NT2/D1 (cell line): Measurements from ENCODE around the gene FAF2.

Experiments
- DNase-seq: peaks from one replicate; pipeline ENCODE4 v3.0.0-alpha.2; 2011; ENCODE audit warnings: low read depth, low spot score
- H3K27me3 ChIP-seq: 2 replicates; pipeline ENCODE4 v1.6.0; 2011; ENCODE audit warnings: mild to moderate bottlenecking; ENCODE audit not compliant: insufficient read length, insufficient read depth
- H3K36me3 ChIP-seq: 2 replicates; pipeline ENCODE4 v1.6.1; 2011; ENCODE audit warnings: mild to moderate bottlenecking, low read length, mixed read lengths; ENCODE audit not compliant: insufficient read depth, insufficient read length
- H3K4me1 ChIP-seq: 2 replicates; pipeline ENCODE4 v1.5.1; 2011; ENCODE audit not compliant: insufficient read depth, insufficient read length
- H3K4me3 ChIP-seq: 2 replicates; pipeline ENCODE4 v1.5.1; 2011; ENCODE audit warnings: low read depth; ENCODE audit not compliant: insufficient read length
- H3K9ac ChIP-seq: 2 replicates; pipeline ENCODE4 v1.6.0; 2011; ENCODE audit warnings: low read depth; ENCODE audit not compliant: insufficient read length
- H3K9me3 ChIP-seq: 2 replicates; pipeline ENCODE4 v1.5.1; 2011; ENCODE audit warnings: mild to moderate bottlenecking, low read length; ENCODE audit not compliant: insufficient read depth
- SUZ12 ChIP-seq: IDR thresholded peaks from 2 replicates; pipeline ENCODE4 v1.6.1; 2011; ENCODE audit not compliant: insufficient read length, insufficient read depth; ENCODE audit errors: extremely low read depth
- YY1 ChIP-seq: IDR thresholded peaks from 2 replicates; pipeline ENCODE4 v1.6.1; 2011; ENCODE audit not compliant: insufficient read length, insufficient read depth
- ZNF274 ChIP-seq: IDR thresholded peaks from 2 replicates; pipeline ENCODE4 v1.6.1; 2011; ENCODE audit warnings: mild to moderate bottlenecking, low read depth, low read length

FAF2 gene

DNA sequence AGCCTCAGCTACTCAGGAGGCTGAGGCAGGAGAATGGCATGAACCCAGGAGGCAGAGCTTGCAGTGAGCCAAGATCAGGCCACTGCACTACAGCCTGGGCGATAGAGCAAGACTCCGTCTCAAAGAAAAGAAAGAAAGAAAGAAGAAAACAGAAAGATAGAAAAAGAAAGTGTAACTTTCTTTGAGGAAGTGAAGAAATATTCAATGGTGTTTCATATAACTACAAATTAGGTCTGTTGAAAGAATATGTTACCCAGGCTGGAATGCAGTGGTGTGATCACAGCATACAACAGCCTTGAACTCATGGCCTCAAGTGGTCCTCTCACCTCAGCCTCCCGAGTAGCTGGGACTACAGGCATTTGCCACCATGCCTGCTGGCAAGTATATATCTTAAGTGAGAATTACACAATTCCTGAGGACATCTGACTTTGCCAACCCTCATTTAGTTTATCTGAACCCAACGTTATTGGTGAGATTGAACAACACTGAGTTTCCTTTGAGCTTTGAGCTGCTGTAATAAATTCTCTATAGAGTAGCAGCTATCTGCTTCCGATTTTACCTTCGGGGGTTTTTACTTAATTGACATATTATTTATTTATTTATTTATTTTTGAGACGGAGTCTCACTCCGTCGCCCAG lies 2.0 kb upstream of the FAF2 start:
- Histone ChIP-seq H3K4me3 (no peak overlapping the region), H3K27me3 (no peaks in the 10 kb centered on the region), H3K9ac (no peak overlapping the region), H3K36me3 (peaks cover 6% of the 10 kb centered on the region), H3K4me1 (peaks cover 3% of the 10 kb centered on the region), H3K9me3 (no peaks in the 10 kb centered on the region)
- no peak for TF ChIP-seq YY1
- DNase-seq, result no peak

DNA sequence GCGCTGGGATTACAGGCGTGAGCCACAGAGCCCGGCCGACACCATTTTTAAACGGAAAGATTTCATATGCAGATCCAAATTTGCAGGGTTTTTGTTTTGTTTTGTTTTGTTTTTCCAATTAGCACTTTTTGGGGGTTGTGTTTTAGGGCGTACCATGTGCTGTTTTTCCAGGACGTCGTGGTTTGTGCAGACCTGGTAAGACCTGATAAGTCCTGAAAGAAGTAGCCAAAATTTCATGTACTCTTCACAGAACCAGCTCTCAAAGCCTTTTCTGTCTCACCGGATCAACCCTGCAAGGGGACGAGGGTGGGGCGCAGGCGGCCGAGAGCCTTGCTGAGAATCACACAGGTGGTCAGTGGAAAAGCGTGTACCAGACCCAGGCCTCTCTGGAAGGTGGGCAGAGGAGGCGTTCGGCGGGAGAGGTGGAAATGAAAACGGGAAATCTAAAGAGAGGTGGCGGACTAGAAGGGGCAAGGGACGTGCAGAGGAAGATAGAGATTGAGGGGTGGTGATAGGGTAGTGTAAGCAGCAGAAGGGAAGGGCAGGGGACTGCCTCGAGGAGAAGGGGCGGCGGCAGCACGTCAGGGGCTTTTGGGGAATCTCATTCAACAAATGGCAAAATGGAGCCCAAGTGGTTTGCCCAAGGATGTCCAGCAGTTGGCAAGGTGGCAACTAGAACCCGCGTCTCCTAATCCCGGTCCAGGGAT lies 1.1 kb upstream of the FAF2 start:
- TF ChIP-seq ZNF274, result no peak
- H3K9me3 ChIP-seq, result no peaks in the 10 kb centered on the region
- DNase-seq, result no peak
- H3K9ac ChIP-seq, result peak overlapping the region; percentile 80
- peak overlapping the region; percentile 82 for H3K4me3 ChIP-seq
- H3K4me1 ChIP-seq, result peaks cover 2% of the 10 kb centered on the region
- H3K27me3 ChIP-seq, result no peaks in the 10 kb centered on the region
- peaks cover 6% of the 10 kb centered on the region for H3K36me3 ChIP-seq

DNA sequence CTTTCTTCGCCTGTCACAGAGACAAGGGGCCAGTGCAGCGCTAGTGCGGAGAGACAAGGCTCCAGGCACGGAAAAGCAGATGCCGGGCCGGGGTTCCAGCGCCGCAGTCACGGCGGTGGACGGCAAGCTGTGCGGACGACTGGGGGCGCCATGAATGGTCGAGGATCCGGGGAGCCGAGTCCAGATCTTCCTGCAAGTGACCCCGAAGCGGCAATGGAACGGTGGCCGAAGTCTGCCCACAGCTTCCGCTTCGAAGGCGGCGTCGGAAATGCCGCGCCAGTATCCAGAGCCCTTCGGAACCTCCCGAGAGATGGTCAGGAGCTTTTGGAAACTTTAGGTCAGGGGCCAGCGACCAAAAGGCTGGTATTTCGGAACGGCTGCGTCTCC lies 601 bp upstream of the FAF2 start:
- TF ChIP-seq ZNF274 (no peak), YY1 (no peak), SUZ12 (no peak)
- peaks cover 8% of the 10 kb centered on the region for H3K36me3 ChIP-seq
- no peaks in the 10 kb centered on the region for H3K27me3 ChIP-seq
- H3K4me1 ChIP-seq, result no peaks in the 10 kb centered on the region
- peak overlapping the region; percentile 82 for H3K4me3 ChIP-seq
- no peaks in the 10 kb centered on the region for H3K9me3 ChIP-seq
- peak; percentile 8 for DNase-seq
- H3K9ac ChIP-seq, result peak overlapping the region; percentile 80

DNA sequence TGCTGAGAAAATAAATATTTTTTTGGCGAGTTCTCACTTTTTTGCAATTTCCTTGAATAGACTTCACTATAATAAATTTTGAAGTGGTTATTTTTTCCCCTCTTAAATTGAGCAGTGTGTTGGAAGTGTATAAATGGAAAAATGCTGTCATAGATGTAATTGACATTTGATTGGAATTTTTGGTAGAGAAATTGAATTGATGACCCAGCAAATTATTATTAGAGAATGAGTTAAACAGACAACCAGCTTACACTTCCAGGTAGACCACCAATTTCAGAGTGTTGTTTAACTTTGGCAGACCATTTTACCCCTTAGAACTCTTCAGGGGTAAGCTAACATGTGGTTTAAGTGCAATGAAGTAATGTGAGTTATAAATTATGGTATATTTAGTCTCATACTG lies 1.9 kb downstream of the FAF2 start:
- H3K9ac ChIP-seq, result no peak overlapping the region
- DNase-seq, result no peak
- no peak overlapping the region for H3K4me3 ChIP-seq
- H3K4me1 ChIP-seq, result no peaks in the 10 kb centered on the region
- no peaks in the 10 kb centered on the region for H3K9me3 ChIP-seq
- H3K36me3 ChIP-seq, result peaks cover 24% of the 10 kb centered on the region
- TF ChIP-seq YY1 (no peak), ZNF274 (no peak), SUZ12 (no peak)
- H3K27me3 ChIP-seq, result no peaks in the 10 kb centered on the region

DNA sequence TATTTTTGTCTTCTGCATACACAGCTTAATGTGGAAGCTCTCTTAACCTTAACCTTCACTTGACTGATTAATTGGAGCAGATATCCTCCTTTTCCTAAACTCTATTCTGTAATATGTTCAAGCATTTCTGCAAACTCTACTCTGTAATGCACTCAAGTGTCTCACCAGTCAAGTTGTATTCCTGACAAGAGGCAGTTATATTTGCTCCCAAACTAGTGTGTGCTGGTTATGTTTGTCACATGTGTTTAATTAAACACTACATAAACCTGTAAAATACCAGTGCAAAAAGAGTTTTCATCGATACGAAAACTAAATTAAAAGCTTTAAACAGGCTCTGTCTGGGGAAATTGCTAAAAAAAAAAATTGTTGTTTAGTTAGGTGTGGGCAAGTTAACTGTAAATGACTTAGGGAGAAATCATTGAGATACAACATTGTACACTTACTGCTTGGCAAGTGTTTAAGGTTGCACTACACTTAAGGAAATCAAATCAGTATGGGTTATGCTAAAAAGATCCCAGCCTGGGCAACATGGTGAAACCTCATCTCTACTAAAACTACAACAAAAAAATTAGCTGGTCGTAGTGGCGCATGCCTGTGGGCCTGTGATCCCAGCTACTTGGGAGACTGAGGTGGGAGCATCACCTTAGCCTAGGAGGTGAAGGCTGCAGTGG lies 6.7 kb downstream of the FAF2 start:
- peaks cover 22% of the 10 kb centered on the region for H3K36me3 ChIP-seq
- H3K9ac ChIP-seq, result no peak overlapping the region
- H3K4me1 ChIP-seq, result no peaks in the 10 kb centered on the region
- no peak for TF ChIP-seq SUZ12
- TF ChIP-seq YY1, result no peak
- no peak for TF ChIP-seq ZNF274
- H3K4me3 ChIP-seq, result no peak overlapping the region
- no peaks in the 10 kb centered on the region for H3K27me3 ChIP-seq
- no peaks in the 10 kb centered on the region for H3K9me3 ChIP-seq
- no peak for DNase-seq

DNA sequence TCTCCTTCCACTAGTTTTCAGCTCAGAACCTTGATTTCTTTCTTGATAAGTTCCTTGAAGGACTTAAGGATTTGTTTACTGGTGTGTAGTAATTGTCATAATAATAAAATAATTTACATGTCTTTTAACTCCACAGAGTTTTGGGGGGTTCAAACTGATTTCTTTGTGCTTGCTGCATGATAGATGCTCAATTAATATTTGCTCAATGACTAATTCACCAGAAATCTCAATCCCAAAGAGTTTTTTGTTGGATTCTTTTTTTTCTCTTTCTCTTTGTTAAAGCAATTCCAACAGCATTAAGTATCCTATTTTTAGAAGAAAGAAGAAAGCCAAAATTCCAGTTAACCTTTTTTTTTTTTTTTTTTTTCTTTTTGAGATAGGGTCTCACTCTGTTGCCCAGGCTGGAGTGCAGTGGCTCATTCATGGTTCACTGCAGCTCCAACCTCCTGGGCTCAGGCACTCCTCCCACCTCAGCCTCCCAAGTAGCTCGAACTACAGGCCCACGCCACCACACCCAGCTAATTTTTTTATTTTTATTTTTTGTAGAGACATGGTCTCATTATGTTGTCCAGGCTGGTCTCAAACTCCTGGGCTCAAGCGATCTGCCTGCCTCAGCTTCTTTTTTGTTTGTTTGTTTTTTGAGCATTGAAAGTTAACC lies 10.8 kb downstream of the FAF2 start:
- Histone ChIP-seq H3K4me1 (no peaks in the 10 kb centered on the region), H3K9ac (no peak overlapping the region), H3K27me3 (no peaks in the 10 kb centered on the region), H3K36me3 (peaks cover 5% of the 10 kb centered on the region), H3K9me3 (no peaks in the 10 kb centered on the region), H3K4me3 (no peak overlapping the region)
- TF ChIP-seq YY1 (no peak), SUZ12 (no peak), ZNF274 (no peak)
- DNase-seq, result no peak

DNA sequence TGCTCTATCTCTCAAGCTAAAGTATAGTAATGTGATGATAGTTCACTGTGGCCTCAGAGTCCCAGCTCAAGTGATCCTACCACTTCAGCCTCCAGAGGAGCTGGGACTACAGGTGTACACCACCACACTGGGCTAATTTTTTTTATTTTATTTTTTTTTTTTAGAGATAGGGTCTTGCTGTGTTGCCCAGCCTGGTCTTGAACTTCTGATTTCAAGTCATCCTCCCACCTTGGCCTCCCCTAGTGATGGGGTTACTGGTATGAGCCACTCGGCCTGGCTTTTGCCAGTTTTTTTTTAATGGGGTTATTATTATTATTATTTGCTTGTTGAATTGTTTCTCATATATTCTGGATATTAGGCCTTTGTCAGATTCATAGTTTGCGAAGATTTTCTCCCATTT lies 13.2 kb downstream of the FAF2 start:
- Histone ChIP-seq H3K9me3 (no peaks in the 10 kb centered on the region), H3K36me3 (peaks cover 15% of the 10 kb centered on the region), H3K9ac (no peak overlapping the region), H3K27me3 (no peaks in the 10 kb centered on the region), H3K4me1 (no peaks in the 10 kb centered on the region), H3K4me3 (no peak overlapping the region)
- no peak for DNase-seq
- TF ChIP-seq SUZ12 (no peak), YY1 (no peak), ZNF274 (no peak)
